Measurements from ENCODE around the gene RPS6KA5. TPM values are rescaled to one million over a fixed set of nuclear protein-coding genes. Genes with fewer than 3 reads are reported as not detected.

The RPS6KA5 gene
- total RNA-seq, 1 donor: 0.86 TPM

DNA sequence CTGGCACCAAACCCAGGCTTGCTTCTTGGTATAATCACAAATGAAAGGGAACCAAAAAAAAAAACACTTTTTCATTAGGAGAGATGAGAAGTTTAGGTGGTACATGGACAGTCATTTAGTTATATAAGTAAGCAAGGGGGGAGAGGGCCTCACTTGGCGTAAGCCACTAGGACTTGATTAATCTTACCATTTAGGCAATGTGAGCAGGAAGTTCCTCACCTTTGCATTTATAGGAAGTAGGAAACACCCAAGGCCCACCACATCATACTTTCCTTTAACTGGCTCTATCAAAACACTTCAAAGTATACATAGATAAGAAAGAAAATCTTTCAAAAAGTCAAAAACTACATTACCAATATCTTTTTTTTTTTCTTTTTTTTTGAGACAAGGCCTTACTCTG is 6.7 kb upstream of the RPS6KA5 start:
- TF ChIP-seq, protein P1, sequence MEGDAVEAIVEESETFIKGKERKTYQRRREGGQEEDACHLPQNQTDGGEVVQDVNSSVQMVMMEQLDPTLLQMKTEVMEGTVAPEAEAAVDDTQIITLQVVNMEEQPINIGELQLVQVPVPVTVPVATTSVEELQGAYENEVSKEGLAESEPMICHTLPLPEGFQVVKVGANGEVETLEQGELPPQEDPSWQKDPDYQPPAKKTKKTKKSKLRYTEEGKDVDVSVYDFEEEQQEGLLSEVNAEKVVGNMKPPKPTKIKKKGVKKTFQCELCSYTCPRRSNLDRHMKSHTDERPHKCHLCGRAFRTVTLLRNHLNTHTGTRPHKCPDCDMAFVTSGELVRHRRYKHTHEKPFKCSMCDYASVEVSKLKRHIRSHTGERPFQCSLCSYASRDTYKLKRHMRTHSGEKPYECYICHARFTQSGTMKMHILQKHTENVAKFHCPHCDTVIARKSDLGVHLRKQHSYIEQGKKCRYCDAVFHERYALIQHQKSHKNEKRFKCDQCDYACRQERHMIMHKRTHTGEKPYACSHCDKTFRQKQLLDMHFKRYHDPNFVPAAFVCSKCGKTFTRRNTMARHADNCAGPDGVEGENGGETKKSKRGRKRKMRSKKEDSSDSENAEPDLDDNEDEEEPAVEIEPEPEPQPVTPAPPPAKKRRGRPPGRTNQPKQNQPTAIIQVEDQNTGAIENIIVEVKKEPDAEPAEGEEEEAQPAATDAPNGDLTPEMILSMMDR (IDR thresholded peaks at IDR 0.05; ENCODE audit: insufficient read depth, low read depth, low read length): no peak
- H3K4me3 ChIP-seq (ENCODE audit: low read depth, low read length): no peak overlapping the region
- DNase-seq (ENCODE audit: low read depth): no peak

DNA sequence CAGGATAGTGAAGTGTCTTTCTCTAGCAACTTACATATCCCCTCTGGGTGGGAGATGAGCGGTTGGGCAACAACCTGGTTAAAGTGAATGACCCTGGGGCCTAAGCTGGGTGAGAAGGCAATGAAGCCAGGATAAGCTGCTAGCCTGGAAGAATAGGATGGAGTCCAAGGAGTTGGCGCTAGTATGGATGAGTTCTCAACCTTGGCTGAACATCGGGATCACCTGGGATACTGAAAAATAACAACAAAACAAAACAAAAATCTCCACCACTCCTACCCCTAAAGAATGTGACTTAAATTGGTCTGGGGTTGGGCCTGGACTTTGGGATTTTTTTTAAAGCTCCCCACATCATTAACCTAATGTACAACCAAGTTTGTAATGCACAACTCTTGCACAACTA is 4.8 kb upstream of the RPS6KA5 start:
- no peak overlapping the region for H3K4me3 ChIP-seq (ENCODE audit: low read depth, low read length)
- DNase-seq (ENCODE audit: low read depth): no peak
- TF ChIP-seq, protein P1 (IDR thresholded peaks at IDR 0.05; ENCODE audit: insufficient read depth, low read depth, low read length): no peak

DNA sequence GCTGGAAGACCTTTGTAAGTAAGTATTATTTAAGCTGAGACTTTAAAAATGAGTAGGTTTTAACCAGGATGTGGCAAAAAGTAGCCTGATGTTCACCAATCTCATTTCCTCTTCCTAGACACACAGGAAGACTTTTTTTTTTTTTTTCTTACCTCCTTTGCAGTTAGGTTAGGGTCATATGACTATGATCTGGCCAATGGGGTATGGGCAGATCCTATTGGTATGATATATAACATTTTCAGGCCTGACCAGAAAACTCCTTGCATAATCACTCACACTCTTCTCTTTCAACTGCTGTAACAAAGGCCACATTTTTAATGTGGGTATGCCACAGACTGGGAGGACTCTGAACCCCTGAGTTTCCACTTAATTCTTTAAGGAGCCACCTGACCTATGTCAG is 2.7 kb upstream of the RPS6KA5 start:
- H3K4me3 ChIP-seq (ENCODE audit: low read depth, low read length): no peak overlapping the region
- TF ChIP-seq, protein P1 (IDR thresholded peaks at IDR 0.05; ENCODE audit: insufficient read depth, low read depth, low read length): no peak
- DNase-seq (ENCODE audit: low read depth): no peak

DNA sequence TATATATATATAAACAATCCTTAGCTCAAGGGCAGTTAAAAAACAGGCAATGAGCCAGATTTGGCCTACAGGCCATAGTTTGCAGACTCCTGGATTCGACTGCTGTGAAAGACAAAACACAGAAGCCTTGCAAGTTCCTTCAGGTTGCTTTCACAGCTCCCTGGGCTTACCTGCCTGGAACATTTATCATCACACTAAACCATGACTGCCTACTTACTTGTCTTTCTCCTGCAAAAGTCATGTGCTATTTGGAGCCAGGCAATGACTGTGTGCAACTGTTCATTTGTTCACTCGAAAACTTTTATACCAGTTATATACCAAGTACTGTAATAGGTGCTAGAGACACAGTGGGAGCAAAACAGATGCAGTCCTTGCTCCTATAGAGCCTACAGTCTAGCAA is 2.2 kb upstream of the RPS6KA5 start:
- H3K4me3 ChIP-seq (ENCODE audit: low read depth, low read length): no peak overlapping the region
- no peak for DNase-seq (ENCODE audit: low read depth)
- TF ChIP-seq, protein P1 (IDR thresholded peaks at IDR 0.05; ENCODE audit: insufficient read depth, low read depth, low read length): no peak

DNA sequence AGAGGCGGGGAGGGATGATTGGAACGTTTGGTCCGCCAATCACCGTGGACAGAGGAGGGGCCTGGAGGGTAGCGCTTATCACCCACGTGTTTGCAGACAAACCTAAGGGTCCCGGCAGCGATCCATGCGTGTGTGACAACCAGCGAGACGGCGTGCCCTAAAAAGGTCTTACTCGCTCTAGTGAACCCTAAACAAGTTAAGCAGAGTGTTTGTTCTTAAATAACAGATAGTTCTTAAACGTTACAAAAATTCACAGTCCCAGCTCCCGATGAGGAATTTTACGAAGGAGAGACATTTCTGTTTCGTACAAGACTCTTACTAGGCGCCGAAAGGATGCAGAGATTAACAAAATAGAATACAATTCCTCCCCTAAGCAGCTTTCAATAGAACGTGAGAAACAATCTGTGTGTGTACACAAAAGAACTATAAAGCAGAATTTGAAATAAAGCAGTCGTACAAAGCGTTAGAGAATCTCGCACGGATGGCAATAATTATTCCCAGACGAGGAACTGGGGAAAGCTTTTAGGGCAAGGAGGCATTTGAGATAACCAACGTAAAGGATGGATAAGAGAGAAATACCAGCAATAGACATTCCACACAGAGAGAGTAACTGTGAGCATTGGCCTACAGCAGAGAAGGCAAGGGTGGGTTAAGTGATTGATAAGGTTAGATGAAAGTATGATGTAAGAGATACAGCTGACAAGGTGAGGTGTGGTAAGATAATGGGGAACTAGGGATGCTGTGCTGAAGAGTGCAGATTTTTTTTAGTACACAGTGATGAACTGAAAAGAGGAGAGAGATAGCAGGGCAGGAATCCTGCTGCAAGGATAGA is 831 bp upstream of the RPS6KA5 start:
- TF ChIP-seq, protein P1 (IDR thresholded peaks at IDR 0.05; ENCODE audit: insufficient read depth, low read depth, low read length): no peak
- DNase-seq (ENCODE audit: low read depth): no peak
- peak overlapping the region; percentile 62 for H3K4me3 ChIP-seq (ENCODE audit: low read depth, low read length)

DNA sequence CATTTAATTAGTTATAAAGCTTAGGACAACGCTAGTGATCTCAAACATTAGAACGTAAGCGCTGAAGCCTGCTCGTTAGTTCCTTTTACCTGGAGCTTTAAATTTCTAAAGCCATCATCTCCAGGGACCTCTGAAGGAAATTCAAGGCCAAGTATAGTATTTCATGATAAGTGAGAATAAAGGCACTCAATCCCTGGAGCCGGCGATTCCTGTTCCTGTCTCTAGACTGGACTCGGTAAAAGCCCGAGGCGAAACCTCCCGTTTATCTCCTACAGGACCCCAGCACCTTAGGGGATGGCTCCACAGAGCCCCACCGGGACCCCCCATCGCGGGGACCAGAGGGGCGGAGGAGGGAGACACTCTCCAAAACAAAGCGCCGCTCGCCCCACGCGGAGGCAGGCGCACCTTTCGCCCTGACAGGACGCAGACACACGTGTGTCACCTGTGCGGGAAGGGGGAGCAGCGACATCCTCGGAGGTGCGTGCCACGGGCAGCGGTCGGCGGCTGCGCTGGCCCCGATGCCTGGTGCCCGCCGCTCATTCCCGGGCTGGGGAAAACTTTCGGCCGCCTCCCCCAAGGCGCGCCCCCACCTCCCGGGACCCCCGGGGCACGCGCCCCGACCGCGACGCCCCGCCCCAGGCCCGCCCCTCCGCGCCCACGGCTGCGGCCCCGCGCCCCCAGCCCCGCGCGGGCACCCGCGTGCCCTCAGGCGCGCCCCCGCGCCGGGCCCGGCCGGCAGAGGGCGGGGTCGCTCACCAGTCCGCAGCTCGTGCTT is 678 bp downstream of the RPS6KA5 start:
- TF ChIP-seq, protein P1 (IDR thresholded peaks at IDR 0.05; ENCODE audit: insufficient read depth, low read depth, low read length): no peak
- no peak for DNase-seq (ENCODE audit: low read depth)
- H3K4me3 ChIP-seq (ENCODE audit: low read depth, low read length): peak overlapping the region; percentile 85
